Midbrain (tissue), 1 donor: Measurements from ENCODE around the gene SATB2.

Experiments used
- DNase-seq: peaks from one replicate; lab custom pipeline; 2025; lab: John Stamatoyannopoulos, UW

SATB2 gene

DNA sequence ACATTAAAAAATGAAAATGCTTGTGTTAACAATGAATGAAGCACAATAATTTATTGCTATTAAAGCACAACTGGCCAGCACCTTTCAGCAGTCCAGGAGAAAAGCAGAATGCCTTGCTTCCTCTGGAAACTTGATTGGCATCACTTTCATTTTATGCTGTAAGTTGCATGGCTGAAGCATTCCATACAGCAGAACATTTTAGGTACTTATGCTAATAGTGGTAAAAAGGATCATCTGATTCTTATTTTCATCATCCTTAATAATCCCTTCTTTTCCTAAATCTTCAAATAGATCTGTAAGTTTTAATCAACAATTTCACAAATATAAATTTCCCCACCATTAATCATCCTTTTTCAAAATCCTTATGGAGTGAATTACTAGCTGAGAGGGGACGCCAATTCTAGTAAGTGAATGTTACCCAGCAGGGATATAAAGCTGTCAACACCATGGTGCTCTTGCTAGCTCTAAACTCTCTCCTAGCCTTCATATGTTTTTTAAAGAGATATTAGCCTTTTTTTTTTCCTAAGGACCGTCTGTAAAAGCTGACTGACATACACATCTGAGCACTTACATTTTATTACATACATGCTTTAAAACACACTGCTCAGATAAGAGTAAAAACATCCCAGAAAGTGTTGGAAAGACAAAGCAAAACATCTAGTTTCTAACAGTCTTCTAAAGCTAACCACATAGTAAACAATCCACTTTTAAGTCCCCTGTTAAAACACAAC lies 5.3 kb downstream of the SATB2 start:
- no peak for DNase-seq

DNA sequence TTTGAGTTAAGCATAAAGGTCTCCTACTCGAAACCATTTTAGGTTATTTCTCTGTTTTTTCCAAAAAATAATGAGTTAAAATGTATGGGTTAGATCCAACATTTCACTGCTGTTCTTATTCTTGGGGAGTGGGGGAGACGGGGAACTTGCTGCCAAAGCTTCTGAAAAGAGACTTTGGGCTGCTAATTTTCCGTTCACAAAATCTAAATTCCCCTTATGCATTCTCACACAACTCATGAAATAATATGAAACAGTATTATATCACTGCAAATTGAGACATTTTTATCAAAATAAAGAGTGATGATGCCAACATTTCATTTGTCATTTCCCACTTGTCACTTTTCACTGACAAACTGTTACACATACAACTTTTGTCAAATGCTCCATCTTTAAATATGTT lies 7.8 kb downstream of the SATB2 start:
- DNase-seq: no peak

DNA sequence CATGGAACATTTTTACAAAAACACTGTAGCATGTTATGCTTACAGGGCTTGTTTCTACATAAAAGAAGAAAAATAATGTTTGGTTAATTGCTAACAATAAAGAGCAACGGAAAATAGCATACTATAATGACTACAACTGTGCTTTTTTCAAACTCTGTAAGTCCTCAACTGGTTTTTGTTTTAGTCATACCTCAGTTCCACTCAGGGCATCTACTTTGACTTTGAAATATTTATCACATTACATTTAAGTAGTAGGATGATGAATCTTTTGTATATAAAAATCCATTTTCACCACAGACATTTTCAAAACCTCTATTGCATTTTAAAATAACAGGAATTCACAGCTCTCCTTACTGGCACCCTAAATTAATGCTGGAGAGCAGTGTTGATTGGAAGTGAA lies 8.3 kb downstream of the SATB2 start:
- DNase-seq: no peak

DNA sequence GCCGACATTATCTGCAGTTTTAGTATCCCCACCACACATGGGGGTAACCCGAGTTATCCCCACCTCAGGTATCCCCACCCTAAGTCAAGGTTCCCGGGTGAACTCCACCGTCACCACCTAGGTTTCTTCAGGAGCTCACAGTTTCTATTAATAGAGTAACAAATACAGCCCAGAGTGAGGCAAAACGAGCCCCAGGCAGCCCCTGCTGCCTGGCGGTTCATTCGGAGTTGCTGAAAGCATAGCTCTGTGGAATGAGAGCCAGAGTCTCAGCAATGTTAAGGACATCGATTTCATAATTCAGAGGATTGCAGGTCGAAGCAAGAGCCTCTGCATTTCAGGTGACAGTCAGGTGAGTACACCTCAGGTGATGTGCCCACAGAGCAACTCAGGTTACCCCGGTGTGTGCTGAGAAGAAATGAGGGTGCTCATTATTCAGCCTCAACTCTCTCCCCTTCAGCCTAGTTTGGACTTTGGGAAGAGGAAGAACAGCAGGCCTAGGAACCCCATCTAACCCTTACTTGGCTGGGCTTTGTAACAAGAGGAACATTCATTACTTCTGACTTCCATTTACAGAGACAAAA lies 10.7 kb downstream of the SATB2 start:
- DNase-seq: no peak

DNA sequence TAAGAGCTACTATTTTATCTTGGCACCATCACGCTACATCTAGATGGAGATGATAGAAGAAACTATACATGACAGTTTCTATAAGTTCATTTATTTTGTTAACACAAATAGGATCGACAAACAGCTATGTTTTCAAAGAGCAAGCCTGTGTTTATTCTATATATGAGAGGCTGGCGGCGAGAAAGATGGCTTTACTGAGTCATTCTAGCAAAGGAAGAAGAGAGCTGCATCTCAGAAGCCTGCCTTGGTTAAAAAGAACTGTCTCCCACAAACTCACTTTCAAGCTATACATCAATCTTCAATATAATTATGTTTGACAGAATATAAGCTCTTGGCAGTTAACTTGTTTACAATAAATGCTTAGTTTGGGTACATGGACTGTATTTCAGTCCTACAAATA lies 13.0 kb downstream of the SATB2 start:
- no peak for DNase-seq

DNA sequence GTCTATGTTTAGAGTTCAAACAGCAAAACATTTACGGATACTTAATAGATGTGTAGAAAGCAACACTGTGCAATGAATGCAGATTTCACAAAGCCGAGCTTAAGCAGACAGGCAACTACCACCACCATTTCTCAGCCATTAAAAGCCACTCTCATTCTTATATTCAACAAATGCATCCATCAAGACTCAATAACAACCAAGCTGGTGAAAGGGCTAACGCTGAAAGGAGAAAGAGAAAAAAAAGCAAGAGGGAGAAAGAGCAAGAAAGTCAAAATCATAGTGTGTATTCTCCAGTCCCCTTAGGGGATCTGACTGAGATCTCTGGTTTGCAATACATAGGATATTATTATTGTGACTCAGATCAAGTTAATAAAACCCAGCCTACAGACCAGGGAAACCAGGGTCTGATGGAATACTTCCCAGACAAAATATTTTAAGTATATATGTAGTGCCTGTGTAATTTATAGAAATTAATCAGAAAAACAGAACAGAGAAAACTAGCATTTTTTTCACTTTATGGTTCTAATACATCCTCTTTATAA lies 14.1 kb downstream of the SATB2 start:
- DNase-seq: no peak

- DNase-seq: no peak
Measured at GRCh38 chr2:199442173-199442572, 15.6 kb downstream of the SATB2 start.

DNA sequence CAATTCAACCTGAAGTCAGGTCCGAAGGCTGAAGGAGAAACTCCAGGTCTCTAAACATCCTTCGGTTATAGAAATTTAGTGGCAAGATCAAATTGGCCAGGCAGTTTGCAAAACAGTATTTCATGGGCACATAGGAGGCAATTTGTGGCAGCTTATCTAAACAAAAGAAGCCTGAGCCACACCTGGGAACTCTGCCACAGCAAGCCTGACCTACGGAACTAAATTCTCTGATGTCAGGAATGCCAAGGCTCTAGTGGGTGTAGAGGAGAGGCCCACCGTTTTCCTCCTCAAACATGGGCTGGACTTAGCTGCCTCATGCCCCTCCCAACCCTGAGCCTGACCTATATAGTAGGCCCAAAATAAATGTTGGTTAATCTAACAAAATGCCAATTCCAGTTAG lies 16.0 kb downstream of the SATB2 start:
- DNase-seq: no peak

GRCh38 chr2:199440118-199440517 lies 17.6 kb downstream of the SATB2 start:
- no peak for DNase-seq

- DNase-seq: no peak
Measured at GRCh38 chr2:199439542-199439941, 18.2 kb downstream of the SATB2 start.

- no peak for DNase-seq
Measured at GRCh38 chr2:199439066-199439465, 18.7 kb downstream of the SATB2 start.

GRCh38 chr2:199434555-199434954 lies 23.2 kb downstream of the SATB2 start:
- no peak for DNase-seq

GRCh38 chr2:199433204-199433832 lies 24.4 kb downstream of the SATB2 start:
- DNase-seq: no peak

DNA sequence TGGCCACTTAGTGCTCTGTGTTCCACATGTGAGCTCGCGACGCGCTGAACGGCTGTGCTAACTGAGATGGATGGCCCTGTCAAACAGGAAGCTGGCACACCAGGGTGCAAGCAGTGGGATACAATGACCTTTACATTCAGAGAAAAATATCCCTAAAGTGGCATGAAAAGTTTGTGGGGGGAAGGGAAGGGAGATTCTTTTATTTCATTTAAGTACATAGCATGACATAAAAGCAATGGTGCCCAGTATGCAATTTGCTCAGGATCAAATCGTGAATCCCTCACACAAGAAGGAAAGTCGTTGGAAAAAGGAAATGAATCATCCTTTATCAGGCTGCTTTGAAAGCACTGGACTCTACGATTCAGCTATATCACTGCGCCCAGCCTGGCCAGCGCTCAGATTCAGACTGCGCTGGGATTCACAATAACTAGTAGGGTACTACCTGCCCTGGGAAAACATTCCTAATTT lies 26.0 kb downstream of the SATB2 start:
- DNase-seq: no peak

GRCh38 chr2:199430214-199430613 lies 27.5 kb downstream of the SATB2 start:
- DNase-seq: no peak

GRCh38 chr2:199428291-199428690 lies 29.4 kb downstream of the SATB2 start:
- no peak for DNase-seq

GRCh38 chr2:199424160-199424559 lies 33.6 kb downstream of the SATB2 start:
- DNase-seq: no peak

GRCh38 chr2:199419428-199419827 lies 38.3 kb downstream of the SATB2 start:
- DNase-seq: no peak

DNA sequence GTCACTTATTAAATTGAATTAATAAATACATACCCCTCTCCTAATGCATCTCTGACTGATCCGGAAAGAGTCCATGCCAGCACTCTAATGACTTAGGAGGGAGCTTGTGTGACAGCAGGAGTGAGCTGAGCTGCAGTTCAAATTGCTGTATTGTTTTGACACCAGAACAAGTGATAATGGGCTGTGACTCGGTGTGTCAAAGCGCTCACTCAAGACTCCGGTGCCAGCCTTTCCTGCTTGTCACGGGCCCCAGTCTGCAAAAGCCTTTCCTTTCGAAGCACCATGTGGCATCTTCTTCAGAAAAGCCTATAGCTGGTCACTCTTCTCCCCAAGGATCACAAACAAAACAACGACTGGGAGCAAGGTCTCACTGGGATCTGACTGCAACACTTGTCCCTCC lies 43.3 kb downstream of the SATB2 start:
- no peak for DNase-seq

GRCh38 chr2:199414001-199414400 lies 43.7 kb downstream of the SATB2 start:
- no peak for DNase-seq

- DNase-seq: no peak
Measured at GRCh38 chr2:199409759-199410529, 47.8 kb downstream of the SATB2 start.

GRCh38 chr2:199407421-199407820 lies 50.3 kb downstream of the SATB2 start:
- no peak for DNase-seq
